HG03175 (cell line): ENCODE measurements around the gene SNTG2.
"Not testable (repeated sequence)": the region's sequence is repeated elsewhere in the genome, so short reads cannot be mapped to it uniquely, and the experiment has no call there.

ENCODE experiments used
- ATAC-seq: cut with Tn5 transposase; IDR thresholded peaks from one replicate; pipeline ENCODE4 v1.9.1; 2021; ENCODE audit warnings: mild to moderate bottlenecking, moderate library complexity; ENCODE audit not compliant: unreplicated experiment

Gene SNTG2

DNA sequence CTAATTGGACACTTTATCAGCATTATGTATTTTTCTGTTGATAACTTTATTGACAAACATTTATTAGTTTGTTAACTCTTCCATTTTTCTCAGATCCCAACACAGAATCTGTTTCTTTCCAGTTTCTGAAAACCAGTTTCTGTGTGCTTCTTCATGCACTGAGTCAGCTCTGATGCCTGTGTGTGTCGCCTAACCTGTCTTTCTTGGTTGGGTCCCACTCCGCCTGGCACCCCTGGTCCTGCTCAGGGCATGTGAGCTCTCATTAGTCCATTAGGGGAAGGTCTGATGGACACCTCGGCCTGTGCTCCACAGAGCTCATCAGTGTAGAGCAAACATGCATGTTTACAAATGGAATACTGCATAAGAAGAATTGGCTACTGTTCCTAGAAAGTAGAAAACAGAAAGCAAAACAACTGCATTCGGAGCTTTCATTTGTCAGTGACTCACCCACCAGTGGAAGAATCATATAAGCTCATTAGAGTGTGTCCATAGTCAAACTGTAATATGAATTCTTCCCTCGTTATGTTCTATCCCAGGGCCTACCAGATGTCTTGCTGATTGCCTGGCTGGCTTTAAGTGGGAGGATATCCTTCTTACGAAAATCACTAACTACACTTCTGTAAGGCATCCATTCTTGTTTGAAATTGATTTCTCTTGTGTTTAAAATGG lies 137.7 kb downstream of the SNTG2 start:
- no peak for ATAC-seq

DNA sequence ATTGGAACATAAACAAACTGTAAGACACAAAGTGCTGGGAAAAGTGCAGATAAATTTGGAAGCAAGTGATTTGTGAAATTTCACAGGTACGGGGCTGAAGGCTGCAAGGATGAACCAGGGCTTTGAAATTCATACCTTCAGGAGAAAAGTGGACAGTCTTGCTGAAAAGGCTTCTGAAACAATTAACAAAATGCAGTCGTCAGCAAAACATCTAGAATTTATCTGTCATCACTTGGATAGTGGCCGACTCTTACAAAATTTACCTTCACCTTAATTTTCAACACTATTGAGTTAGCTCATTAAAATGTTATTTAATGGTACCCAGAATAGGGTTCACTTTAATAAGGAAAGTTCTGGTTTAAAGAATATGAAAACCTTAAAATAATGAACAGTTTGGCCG lies 138.3 kb downstream of the SNTG2 start:
- no peak for ATAC-seq

DNA sequence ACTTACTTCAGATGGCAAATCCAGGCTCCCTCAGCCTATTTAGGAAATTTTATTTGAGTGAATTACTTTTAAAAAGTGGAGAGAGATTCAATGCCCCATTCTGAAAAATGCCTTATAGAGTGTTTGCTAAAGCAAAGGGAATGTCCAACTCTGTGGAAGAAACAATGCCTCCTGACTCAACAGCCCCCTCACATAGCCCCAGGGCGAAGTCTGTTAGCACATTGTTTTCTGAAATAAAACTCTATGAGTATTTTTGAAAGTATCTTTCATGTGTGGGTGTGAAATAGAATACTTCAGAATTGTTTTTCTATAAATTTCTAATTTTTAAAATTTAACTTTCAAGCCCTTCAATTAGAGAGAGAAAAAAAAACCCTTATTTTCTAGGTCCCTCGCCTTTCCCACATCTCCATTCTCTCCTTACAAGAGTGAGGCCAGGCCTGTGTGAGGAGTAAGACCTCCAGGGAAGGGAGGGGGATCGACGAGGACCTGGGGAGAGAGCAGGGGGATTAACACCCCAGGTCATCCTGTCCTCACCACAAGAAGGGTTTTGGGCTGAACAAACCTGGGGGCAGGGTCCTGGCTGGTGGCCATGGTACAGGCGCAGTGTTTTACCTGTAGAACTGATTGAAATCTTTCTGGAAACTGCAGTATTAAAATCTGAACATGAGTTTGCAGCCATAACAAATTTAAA lies 141.4 kb downstream of the SNTG2 start:
- no peak for ATAC-seq

DNA sequence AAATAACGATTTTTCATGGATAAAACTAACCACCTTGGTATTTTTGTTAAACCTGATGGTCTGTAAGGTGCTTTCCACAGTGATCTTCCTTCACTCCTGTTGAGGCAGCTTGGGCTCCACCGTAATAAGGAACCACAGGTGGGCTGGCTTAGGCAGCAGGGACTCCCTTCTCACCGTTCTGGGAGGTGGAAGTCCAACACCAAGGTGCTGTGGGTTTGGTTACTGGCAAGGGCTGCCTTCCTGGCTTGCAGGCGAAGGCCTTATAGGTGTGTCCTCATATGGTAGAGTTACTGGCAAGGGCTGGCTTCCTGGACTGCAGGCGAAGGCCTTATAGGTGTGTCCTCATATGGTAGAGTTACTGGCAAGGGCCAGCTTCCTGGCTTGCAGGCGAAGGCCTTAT lies 143.0 kb downstream of the SNTG2 start:
- not testable (repeated sequence) for ATAC-seq

DNA sequence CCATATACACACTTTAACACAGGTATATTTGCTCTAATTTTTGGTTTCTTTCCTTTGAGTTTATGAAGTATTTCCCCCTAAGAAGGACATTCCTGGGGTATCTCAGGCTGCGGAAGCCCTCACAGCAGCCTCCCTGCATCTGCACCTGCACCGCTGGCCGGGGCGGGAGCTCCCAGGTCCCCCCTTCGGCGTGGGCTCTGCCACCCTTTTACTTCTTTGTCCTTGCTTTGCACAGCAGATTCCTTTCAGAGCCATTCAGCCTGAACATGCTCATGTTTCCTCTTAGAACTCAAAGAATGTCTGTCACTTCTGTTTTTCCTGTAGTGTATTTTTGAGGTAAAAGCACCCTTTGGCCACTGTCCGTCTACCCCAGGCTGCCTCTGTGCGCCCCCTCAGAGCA lies 146.5 kb downstream of the SNTG2 start:
- ATAC-seq, result no peak

DNA sequence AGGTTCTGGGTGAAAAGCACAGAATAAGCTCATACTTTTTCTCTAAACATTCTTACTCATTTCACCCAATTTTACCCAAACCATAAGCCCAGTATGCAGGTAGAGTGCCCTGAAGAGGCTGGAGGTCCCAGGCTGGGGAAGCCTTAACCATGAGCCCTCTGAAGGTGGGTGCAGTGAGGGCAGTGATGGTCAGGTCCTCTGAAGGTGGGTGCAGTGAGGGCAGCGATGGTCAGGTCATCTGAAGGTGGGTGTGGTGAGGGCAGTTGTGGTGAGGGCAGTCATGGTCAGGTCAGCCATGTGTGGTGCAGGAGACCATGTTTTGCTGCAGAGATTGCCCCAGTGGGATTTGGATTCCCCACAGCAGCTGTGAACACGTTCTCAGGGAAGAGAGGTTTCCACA lies 148.8 kb downstream of the SNTG2 start:
- no peak for ATAC-seq

DNA sequence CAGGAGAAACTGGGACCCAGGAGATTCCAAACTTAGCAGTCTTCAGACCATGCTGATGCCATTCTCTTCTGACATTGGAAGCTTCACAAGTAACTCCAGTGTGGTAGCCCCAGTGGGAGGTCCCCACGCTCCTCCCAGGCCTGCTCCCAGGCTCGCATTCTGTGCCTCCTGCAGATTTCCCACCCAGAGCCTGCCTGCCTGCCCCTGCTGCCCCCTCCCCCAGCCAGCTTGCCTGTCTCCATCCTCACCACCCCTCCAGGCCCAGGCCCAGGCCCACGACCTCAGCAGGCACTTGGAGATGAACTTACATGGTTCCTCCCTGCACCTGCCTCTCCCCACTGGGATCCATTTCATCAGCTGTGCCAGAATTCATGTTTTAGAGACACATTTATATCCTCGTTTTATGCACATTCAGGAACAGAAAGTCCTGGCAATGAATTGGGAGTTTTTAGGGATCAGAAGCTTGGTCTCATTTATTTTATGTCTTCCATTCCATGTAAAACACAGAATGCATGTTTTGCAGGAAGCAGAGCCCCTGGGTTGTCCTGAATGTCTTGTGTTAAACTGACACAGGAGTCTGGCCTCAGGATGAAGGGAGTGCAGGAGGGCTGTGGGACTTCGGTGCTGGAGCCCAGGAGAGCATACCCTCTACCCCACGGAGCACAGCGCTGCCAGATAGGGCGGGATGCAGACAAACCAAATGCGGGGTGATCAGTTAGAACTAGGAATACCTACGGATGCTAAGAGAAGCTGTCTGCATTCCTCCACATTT lies 150.5 kb downstream of the SNTG2 start:
- no peak for ATAC-seq

DNA sequence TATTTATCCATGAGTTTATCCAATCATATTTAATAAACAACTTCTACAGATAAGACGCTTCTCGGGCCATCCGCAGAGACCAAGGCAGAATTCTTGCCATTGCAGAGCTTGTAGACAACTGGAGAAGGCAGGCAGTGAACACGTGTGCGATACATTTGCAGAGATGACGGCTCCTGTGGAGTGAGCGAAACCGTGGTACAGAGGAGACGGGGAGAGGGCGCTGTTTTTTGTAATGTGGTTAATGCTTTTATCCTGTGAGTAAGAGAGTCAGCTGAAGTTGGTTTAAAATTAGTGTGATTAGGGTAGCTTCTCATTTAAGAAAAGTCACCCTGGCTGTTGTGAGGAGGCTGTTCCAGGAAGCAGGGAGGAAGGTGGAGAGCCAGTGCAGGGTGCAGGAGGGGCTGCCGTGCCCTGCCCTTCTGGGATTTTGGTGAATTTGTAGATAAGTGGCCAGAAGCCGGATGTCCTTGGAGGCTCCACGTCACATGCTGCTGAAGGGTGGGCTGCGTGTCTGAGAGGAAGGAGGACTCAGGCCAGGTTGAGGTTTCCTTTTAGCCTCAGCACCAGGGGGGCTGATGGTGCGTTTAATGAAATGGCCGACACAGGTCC lies 151.4 kb downstream of the SNTG2 start:
- no peak for ATAC-seq

DNA sequence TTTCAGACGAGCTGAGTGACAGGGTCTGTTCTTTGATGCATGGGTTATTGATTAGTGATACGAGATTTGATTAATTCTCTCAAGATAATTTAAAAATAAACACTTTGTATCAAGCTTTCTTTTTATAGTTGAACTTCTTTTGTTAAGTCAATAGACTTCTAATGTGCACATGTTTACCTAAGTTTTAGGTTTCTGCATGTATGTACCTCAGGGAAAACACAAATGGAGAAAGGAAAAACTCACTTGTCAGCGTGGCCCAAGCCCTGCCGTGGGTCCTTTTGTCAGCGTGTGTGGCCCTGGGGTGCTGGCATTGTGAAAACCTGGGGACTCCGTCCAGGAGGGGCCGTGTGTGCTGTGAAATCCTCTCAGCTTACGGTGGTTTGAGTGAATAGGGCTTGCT lies 153.7 kb downstream of the SNTG2 start:
- ATAC-seq, result no peak

DNA sequence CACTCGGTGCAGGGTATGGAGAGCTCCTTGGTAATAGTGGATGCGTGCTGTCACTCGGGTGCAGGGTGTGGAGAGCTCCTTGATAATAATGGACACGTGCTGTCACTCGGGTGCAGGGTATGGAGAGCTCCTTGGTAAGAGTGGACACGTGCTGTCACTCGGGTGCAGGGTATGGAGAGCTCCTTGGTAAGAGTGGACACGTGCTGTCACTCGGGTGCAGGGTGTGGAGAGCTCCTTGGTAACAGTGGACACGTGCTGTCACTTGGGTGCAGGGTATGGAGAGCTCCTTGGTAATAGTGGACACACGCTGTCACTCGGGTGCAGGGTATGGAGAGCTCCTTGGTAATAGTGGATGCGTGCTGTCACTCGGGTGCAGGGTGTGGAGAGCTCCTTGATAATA lies 155.7 kb downstream of the SNTG2 start:
- ATAC-seq, result not testable (repeated sequence)

DNA sequence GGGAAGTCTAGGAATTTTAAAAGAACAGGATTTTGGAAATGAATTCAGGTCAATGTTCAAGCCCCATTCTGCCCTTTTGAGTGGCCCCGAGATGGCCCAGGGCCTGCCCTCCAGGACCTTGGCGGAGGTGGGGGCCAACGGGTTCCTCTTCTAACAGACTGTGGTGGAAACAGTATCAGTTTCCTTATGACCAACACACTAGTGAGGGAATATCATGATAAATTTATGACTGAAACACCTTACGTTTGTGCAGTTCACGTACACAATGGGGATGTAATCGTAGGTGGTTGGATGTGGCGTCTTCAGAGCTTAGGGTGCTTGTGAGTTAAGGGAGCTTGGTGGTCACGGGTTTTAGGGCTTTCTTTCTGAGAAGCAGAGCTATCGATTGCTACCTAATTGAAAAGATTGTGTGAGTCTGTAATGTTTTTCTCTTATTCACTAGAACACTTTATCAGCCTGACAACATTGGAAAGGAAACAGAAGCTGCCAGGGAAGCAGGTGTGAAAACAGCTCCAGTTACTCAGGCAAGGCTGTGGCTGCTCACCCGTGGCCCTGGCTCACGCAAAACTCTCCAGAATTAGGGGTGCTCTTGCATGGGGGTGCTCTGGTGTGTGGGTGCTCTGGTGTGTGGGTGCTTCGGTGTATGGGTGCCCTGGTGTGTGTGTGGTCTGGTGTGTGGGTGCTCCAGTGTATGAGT lies 165.3 kb downstream of the SNTG2 start:
- no peak for ATAC-seq

DNA sequence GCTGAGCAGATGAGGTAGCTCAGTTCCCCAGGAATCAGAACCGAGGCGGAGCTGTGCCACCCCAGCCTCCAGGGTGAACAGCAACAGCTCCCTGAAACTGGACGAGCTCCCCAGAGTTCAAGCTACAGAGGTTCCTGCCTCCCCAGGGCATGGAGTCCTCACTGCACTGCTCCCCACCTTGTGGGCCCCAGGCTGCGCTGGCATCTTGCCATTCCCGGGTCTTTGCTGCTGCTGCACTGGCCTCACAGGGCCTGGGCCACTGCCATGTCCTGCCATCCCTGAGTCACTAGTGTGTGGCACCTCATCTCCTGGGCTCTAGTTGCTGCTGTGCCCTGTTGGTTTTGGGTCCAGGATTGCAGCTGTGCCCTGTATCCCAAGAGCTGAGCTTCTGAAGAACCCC lies 166.9 kb downstream of the SNTG2 start:
- ATAC-seq, result no peak

DNA sequence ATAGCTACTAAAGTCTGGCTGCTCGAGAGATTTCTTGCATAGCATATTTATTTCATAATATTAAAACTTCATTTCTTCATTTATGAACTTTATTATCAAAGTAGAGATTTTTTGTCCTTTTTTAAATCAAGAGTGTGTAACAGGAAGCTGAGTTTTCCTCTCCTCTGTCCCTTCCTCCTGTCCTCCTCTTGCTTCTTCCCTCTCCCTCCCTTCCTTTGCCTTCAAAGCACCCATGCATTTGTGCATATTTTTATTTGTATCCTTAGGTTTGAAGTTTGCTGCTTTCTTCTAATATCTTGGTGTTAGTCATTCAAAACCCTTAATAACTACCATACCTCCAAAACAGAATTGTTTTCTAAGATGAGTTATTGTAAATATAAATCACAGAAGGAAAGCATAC lies 174.6 kb downstream of the SNTG2 start:
- no peak for ATAC-seq

DNA sequence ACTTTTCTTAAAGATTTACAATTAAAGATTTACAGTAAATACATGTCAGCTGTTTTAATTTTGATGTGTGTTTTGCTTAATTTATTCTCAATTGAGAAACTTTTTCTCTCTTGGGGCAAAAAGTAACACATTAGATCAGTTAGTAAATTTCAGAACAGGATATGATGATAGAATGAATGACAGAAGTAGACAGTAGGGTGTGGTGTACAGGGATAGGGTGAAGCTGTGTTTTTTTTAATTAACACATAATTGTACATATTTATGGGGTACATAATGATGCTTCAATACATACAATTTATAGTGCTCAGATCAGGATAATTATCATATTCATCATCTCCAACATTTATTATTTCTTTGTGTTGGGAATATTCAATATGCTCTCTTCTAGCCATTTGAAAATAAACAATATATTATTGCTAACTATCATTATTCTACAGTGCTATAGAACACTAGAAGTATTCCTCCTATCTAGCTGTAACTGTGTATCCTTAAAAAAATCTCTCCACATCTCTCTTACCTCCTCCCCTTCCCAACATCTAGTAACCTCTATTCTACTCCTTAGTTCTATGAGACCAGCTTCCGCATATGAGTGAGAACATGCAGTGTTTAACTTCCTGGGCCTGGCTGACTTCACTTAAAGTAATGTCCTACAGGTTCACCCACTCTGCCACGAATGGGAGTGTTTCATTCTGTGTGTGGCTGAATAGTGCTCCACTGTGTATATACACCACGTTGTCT lies 175.2 kb downstream of the SNTG2 start:
- no peak for ATAC-seq

DNA sequence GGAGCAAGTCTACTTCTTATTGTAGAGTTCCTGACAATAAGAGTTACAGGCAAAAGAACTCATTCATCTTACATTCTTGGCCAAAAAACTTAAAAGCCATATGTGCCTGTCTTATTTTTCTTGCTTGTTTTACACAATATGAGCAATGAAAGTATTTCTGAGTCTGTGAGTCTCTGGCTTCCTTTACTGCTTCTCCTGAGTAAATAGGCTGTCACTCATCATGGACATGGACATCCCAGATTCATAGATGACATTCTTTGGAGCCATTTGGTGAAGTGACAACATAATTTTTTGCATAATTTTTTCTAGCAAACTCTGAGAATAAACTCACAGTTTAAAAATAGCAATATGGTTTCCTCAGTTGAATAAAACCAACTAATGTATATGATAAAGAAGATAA lies 179.3 kb downstream of the SNTG2 start:
- ATAC-seq, result no peak

DNA sequence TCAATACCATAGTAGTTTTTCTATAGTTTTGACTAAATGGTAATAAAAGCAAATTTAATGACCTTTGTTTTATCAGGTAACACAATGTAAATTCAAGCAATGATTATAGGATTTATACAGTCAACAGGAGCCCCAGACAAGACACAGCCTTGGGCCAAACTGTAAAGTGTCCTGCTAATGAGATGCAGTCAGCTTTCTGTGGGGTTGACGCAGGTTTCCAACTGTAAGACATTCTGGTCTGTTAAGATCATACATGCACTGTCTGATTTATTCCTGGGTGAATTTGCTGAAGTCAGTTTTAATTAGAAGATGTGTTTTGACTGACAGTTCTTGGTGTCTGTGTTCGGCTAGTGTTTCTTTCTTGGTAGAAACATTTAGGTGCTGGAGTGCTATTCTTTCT lies 180.3 kb downstream of the SNTG2 start:
- no peak for ATAC-seq

DNA sequence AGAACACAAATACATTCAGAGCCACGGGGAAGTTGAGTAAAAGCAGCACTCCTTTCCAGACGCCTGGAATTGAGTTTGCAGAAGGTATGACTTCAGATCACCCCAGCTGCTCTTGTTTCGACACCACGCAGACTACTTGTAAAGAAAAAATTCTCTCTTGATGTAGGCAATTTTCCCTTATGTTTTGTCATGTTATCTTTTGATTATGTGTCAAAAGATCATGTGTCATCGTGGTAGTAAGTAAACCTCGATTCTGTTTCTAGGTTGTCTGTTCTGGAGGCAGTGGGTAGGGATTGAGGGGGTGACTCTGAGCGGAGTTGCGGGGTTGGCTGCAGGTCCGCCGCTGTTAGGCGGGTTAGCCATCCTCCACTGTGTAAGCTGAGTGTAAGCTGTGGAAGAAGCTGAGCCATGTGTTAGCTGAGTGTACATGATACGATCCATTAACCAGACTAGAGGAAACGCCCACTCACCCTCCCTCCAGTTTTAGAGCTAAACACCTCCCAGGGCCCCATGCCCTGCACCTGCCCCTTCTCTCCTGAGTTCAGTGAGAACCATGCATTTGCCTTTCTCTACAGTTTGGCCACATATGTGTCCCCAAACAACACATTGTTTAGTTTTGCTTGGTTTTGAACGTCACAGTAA lies 181.8 kb downstream of the SNTG2 start:
- ATAC-seq, result no peak

DNA sequence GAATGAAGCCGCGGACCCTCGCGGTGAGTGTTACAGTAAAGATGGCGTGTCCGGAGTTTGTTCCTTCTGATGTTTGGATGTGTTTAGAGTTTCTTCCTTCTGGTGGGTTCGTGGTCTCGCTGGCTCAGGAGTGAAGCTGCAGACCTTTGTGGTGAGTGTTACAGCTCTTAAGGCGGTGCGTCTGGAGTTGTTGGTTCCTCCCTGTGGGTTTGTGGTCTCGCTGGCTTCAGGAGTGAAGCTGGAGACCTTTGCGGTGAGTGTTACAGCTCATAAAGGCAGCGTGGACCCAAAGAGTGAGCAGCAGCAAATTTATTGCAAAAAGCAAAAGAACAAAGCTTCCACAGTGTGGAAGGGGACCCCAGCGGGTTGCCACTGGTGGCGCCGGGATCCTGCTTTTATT lies 183.2 kb downstream of the SNTG2 start:
- not testable (repeated sequence) for ATAC-seq

DNA sequence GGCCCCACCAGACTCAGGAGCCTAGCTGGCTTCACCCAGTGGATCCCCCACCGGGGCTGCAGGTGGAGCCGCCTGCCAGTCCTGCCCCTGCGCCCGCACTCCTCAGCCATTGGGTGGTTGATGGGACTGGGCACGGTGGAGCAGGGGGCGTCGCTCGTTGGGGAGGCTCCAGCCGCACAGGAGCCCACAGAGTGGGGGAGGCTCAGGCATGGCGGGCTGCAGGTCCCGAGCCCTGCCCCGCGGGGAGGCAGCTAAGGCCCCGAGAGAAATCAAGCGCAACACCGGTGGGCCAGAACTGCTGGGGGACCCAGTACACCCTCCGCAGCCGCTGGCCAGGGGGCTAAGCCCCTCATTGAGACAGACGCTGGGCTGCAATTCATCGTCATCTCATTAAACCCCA lies 184.0 kb downstream of the SNTG2 start:
- no peak for ATAC-seq

DNA sequence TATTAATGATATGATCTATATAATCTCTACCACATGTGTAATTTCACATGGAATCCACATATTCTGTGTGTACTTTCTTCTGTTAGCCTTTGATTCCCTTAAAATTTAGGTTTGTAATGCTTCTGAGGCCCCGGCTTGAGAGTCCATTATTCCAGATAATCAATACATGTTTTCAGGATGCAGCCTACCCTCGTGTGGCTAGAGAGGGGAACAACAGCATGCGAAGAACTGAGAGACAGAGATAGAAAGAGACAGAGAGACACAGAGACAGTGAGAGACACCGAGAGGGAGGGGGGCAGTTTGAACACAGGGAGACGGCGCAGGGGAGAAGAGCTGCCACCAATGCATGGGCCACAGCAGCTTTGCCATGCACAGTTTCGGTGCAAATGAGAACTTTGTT lies 185.4 kb downstream of the SNTG2 start:
- no peak for ATAC-seq
